K562 (cell line): ENCODE data around the gene IDH1. TPM values are rescaled to one million over a fixed set of nuclear protein-coding genes. Genes with fewer than 3 reads are reported as not detected.

Source experiments
- ATAC-seq: fragments of 200-7000 bp; cut with Tn5 transposase; 3 replicates; pipeline ENCODE4 v1.9.1; 2020; ENCODE audit warnings: moderate library complexity
- BruUV-seq: library from RNA; stranded (reverse); fragments of 400-500 nt; replicated peaks from 2 replicates; lab custom pipeline; 2021; lab: Mats Ljungman, UMichigan
- CTCF ChIA-PET: fragments of 300-600 bp; formaldehyde crosslinking; extraction: SDS; loops from one replicate; lab custom pipeline; 2021; ENCODE audit warnings: low intra/inter-chr PET ratio; lab: Yijun Ruan, JAX
- POLR2A ChIA-PET: fragments of 300-600, 350-650 bp; sonication (Branson Sonifier 250); formaldehyde crosslinking; extraction: SDS; loops from one replicate; lab custom pipeline; 2021; ENCODE audit warnings: antibody characterized with exemption, inconsistent platforms; lab: Yijun Ruan, JAX
- DNase-seq, 4 experiments: peaks; one replicate each; pipeline versions ENCODE4 v3.0.0 to v3.0.0-alpha.2; 2011 to 2018; ENCODE audit warnings: low spot score in 3 of 4, mixed read lengths in 3 of 4; ENCODE audit errors: extremely low read depth in 1 of 4
- FAIRE-seq: peaks from 2 replicates; lab custom pipeline; 2011; peaks lifted over from hg19 to GRCh38; lab: Jason Lieb, UNC
- H2AFZ ChIP-seq: 2 replicates; pipeline ENCODE4 v1.6.0; 2011; ENCODE audit warnings: low read depth, low read length, control low read depth, inconsistent platforms
- H3K27ac ChIP-seq: fragments of 200-600 bp; 3 replicates; pipeline ENCODE4 v1.8.0; 2011; ENCODE audit warnings: low read depth, mild to moderate bottlenecking, control low read depth, inconsistent platforms, low read length, moderate library complexity, mixed read lengths; ENCODE audit errors: extremely low read depth
- H3K27me3 ChIP-seq, 2 experiments: fragments of 300-600 bp in 1 of 2; 2 replicates in 1 of 2; 3 replicates in 1 of 2; pipeline versions ENCODE4 v1.6.0 to v1.8.0; 2011; ENCODE audit warnings: inconsistent platforms in 2 of 2, low read length in 2 of 2, mild to moderate bottlenecking in 1 of 2, mixed read lengths in 1 of 2, moderate library complexity in 1 of 2; ENCODE audit not compliant: control insufficient read depth in 2 of 2, insufficient read depth in 2 of 2
- H3K36me3 ChIP-seq: fragments of 300-600 bp; 3 replicates; pipeline ENCODE4 v1.8.0; 2011; ENCODE audit warnings: mild to moderate bottlenecking, low read length, inconsistent platforms; ENCODE audit not compliant: control insufficient read depth, insufficient read depth
- H3K4me1 ChIP-seq, 2 experiments: fragments of 200-600 bp in 1 of 2; replicated peaks in 1 of 2; 2 replicates in 1 of 2; 3 replicates in 1 of 2; pipeline versions ENCODE4 v1.5.1 to v1.8.0; 2011; ENCODE audit warnings: inconsistent platforms in 2 of 2, low read length in 2 of 2, mild to moderate bottlenecking in 1 of 2, mixed read lengths in 1 of 2, moderate library complexity in 1 of 2; ENCODE audit not compliant: control insufficient read depth in 2 of 2, insufficient read depth in 2 of 2
- H3K4me2 ChIP-seq: 2 replicates; pipeline ENCODE4 v1.6.1; 2011; ENCODE audit warnings: low read length, control low read depth, inconsistent platforms, mixed read lengths; ENCODE audit not compliant: insufficient read depth
- H3K4me3 ChIP-seq: fragments of 200-600 bp; sonication (generic), shearing (Covaris generic); 2 replicates; pipeline ENCODE4 v1.5.1; 2016; ENCODE audit warnings: control low read depth, inconsistent platforms
- H3K79me2 ChIP-seq: fragments of 200-600 bp; 3 replicates; pipeline ENCODE4 v1.8.0; 2011; ENCODE audit warnings: low read length, inconsistent platforms; ENCODE audit not compliant: control insufficient read depth, insufficient read depth
- H3K9ac ChIP-seq, 2 experiments: 2 replicates each; pipeline versions ENCODE4 v1.6.0 to v1.6.1; 2011; ENCODE audit warnings: low read depth in 2 of 2, low read length in 2 of 2, control low read depth in 1 of 2, inconsistent platforms in 1 of 2, mild to moderate bottlenecking in 1 of 2, mixed read lengths in 1 of 2; ENCODE audit not compliant: insufficient read depth in 1 of 2
- H3K9me1 ChIP-seq: one replicate; pipeline ENCODE4 v1.6.0; 2011; ENCODE audit warnings: inconsistent platforms, mild to moderate bottlenecking, low read length, moderate library complexity; ENCODE audit not compliant: control insufficient read depth, insufficient read depth
- H3K9me3 ChIP-seq: replicated peaks from 2 replicates; pipeline ENCODE4 v1.5.1; 2011; ENCODE audit warnings: low read depth, low read length, inconsistent platforms; ENCODE audit not compliant: control insufficient read depth, insufficient read depth
- H4K20me1 ChIP-seq: replicated peaks from 2 replicates; pipeline ENCODE4 v1.6.1; 2011; ENCODE audit warnings: low read length, inconsistent platforms, mixed read lengths; ENCODE audit not compliant: control insufficient read depth, insufficient read depth
- ATF4 ChIP-seq: fragments of 450-650 bp; formaldehyde crosslinking; IDR thresholded peaks from 2 replicates; pipeline ENCODE4 v1.4.0; 2022; ENCODE audit warnings: mild to moderate bottlenecking, moderate library complexity
- CREBBP ChIP-seq: IDR thresholded peaks from one replicate; pipeline ENCODE4 v1.6.1; 2012; ENCODE audit warnings: low read depth, mild to moderate bottlenecking, control low read depth, inconsistent platforms, low read length
- GATA2 ChIP-seq: sonication (generic); formaldehyde crosslinking; IDR thresholded peaks from 2 replicates; pipeline ENCODE4 v1.4.0; 2020; ENCODE audit warnings: mild to moderate bottlenecking, missing genetic modification reagents
- HNRNPH1 ChIP-seq: fragments of 200-400 bp; formaldehyde crosslinking; optimal IDR thresholded peaks from 2 replicates; pipeline ENCODE3; 2017; ENCODE audit warnings: low read depth, mild to moderate bottlenecking, low read length, moderate library complexity
- KDM1A ChIP-seq, 2 experiments: fragments of 450-650 bp; IDR thresholded peaks; 2 replicates each; pipeline ENCODE4 v1.6.1; 2016; ENCODE audit warnings: mild to moderate bottlenecking in 2 of 2
- MEF2A ChIP-seq: IDR thresholded peaks from 2 replicates; pipeline ENCODE4 v1.6.1; 2011; ENCODE audit warnings: low read depth, mild to moderate bottlenecking, low read length, moderate library complexity; ENCODE audit not compliant: control insufficient read depth
- MEF2D ChIP-seq: conservative IDR thresholded peaks from 2 replicates; pipeline ENCODE4 v1.6.1; 2016; ENCODE audit warnings: low read depth, missing genetic modification characterization, missing compliant biosample characterization
- NCOA1 ChIP-seq: fragments of 450-650 bp; IDR thresholded peaks from 2 replicates; pipeline ENCODE4 v1.6.1; 2016; ENCODE audit warnings: low read depth
- NR4A1 ChIP-seq, 2 experiments: fragments of 250-450 bp in 1 of 2; fragments of 450-650 bp in 1 of 2; sonication (Bioruptor Pico) in 1 of 2; IDR thresholded peaks; 2 replicates each; pipeline versions ENCODE4 v1.4.0 to v1.6.1; 2016 to 2020; ENCODE audit warnings: mild to moderate bottlenecking in 2 of 2, missing compliant biosample characterization in 1 of 2, missing genetic modification characterization in 1 of 2, moderate library complexity in 1 of 2
- SMARCE1 ChIP-seq: fragments of 450-650 bp; IDR thresholded peaks from 2 replicates; pipeline ENCODE4 v1.7.1; 2016; ENCODE audit warnings: mild to moderate bottlenecking
- ZBTB17 ChIP-seq: fragments of 450-650 bp; formaldehyde crosslinking; IDR thresholded peaks from 2 replicates; pipeline ENCODE4 v1.4.0; 2020; ENCODE audit warnings: mild to moderate bottlenecking
- ZNF239 ChIP-seq: fragments of 250-450 bp; sonication (Bioruptor Pico); IDR thresholded peaks from 2 replicates; pipeline ENCODE4 v1.4.0; 2020; ENCODE audit warnings: mild to moderate bottlenecking
- ZNF561 ChIP-seq: fragments of 450-650 bp; formaldehyde crosslinking; conservative IDR thresholded peaks from 2 replicates; pipeline ENCODE4 v1.4.0; 2020; ENCODE audit warnings: mild to moderate bottlenecking, moderate library complexity
- WGBS: fragments of 100-300 bp; shearing (Covaris generic); methylation state at CpG from one replicate; pipeline ENCODE4 v1.1.6; 2016; ENCODE audit warnings: low coverage, mixed read lengths; ENCODE audit not compliant: insufficient coverage; ENCODE audit errors: missing lambda C conversion rate; 5-methylcytosine and 5-hydroxymethylcytosine counted together
- in situ Hi-C: fragments of 300-500 bp; cut with MboI; formaldehyde crosslinking; loops from 4 replicates; pipeline ENCODE4 v1.15.0; 2018; ENCODE audit warnings: inconsistent platforms, mixed read lengths
- intact Hi-C: fragments of 100-400 bp; cut with micrococcal nuclease; formaldehyde crosslinking; loops from 2 replicates; pipeline ENCODE4 v1.14.2; 2022
- polyA plus RNA-seq, 8 experiments: library from polyadenylated mRNA; depleted of rRNA in 4 of 8; stranded (reverse) in 5 of 8; unstranded in 3 of 8; fragments of >200 nt; fragmentation: Nextera tagmentation in 2 of 8; fragmentation: Illumina TruSeq in 1 of 8; extraction: Ambion mirVana in 2 of 8; extraction: Trizol in 1 of 8; gene quantifications; 2 replicates each; pipeline versions ENCODE4 v1.2.1 to v1.2.3, GENCODE V29; 2011 to 2014; ENCODE audit warnings: inconsistent platforms in 1 of 8, missing spikeins in 1 of 8
- total RNA-seq, 7 experiments: library from RNA; depleted of rRNA in 6 of 7; stranded (reverse); fragments of >200 nt in 6 of 7; fragmentation: Illumina TruSeq in 2 of 7; extraction: Trizol in 2 of 7; gene quantifications; 2 replicates each; pipeline versions ENCODE4 v1.2.1 to v1.2.3, GENCODE V29; 2011 to 2021; ENCODE audit warnings: low replicate concordance in 1 of 7
- TF ChIP-seq, protein P1 (sequence below): fragments of 450-650 bp; IDR thresholded peaks from 2 replicates; pipeline ENCODE4 v1.6.1; 2014; ENCODE audit warnings: low read depth, mild to moderate bottlenecking, moderate library complexity, borderline replicate concordance
- TF ChIP-seq, protein P2 (sequence below), 2 experiments: fragments of 450-650 bp; IDR thresholded peaks; 2 replicates each; pipeline ENCODE4 v1.6.1; 2018; ENCODE audit warnings: mild to moderate bottlenecking in 2 of 2, low read depth in 1 of 2; ENCODE audit not compliant: partially characterized antibody in 2 of 2
- TF ChIP-seq, protein P3 (sequence below): fragments of 450-650 bp; conservative IDR thresholded peaks from 2 replicates; pipeline ENCODE4 v1.6.1; 2016; ENCODE audit warnings: missing genetic modification characterization, low read depth, mild to moderate bottlenecking, missing compliant biosample characterization, moderate library complexity

The IDH1 gene
- total and polyA plus RNA-seq, 9 of the 15 experiments (the other 6 are each of a cell fraction or from before 2014, with no cell fraction given), result 61.9 to 194 (median 101) TPM

GRCh38 chr2:208204166-208204565, 50.7 kb downstream of the IDH1 start:
- WGBS, result 42% methylated on average over 5 of the region's 5 CpGs
- H3K9ac ChIP-seq, result no peak overlapping the region
- no peaks in the 10 kb centered on the region for H3K27me3 ChIP-seq
- no peaks in the 10 kb centered on the region for H3K9me1 ChIP-seq
- no peaks in the 10 kb centered on the region for H3K9me3 ChIP-seq
- ChIA-PET POLR2A (interaction anchor here (0.6 to 0.8 kb wide), 2 partner anchors 10 to 78 kb away, joined by 3 read pairs; no protein-coding TSS in a partner anchor), CTCF (no interaction called here)
- H4K20me1 ChIP-seq, result no peaks in the 10 kb centered on the region
- FAIRE-seq, result no peak
- H3K4me3 ChIP-seq, result no peak overlapping the region
- H3K79me2 ChIP-seq, result no peaks in the 10 kb centered on the region
- intact Hi-C loops (no loop called here), in situ Hi-C loops (no loop called here)
- no peaks in the 10 kb centered on the region for H3K36me3 ChIP-seq
- H3K27ac ChIP-seq, result no peak overlapping the region
- H2AFZ ChIP-seq, result peak overlapping the region; percentile 63; the same call in 1 of the 2 replicates
- no peak for DNase-seq
- no peak for ATAC-seq
- no peaks in the 10 kb centered on the region; a peak in 1 of 5 replicates for H3K4me1 ChIP-seq
- BruUV-seq, result no TSS peak
- H3K4me2 ChIP-seq, result no peak overlapping the region
- no peak for TF ChIP-seq ZNF561
- TF ChIP-seq GATA2, result no peak
- no peak for TF ChIP-seq KDM1A (IDR thresholded peaks at IDR 0.05)
- TF ChIP-seq ZBTB17 (CRISPR knock-in tag), result no peak
- no peak for TF ChIP-seq SMARCE1
- TF ChIP-seq ZNF239 (CRISPR knock-in tag), result no peak
- TF ChIP-seq, protein P1, sequence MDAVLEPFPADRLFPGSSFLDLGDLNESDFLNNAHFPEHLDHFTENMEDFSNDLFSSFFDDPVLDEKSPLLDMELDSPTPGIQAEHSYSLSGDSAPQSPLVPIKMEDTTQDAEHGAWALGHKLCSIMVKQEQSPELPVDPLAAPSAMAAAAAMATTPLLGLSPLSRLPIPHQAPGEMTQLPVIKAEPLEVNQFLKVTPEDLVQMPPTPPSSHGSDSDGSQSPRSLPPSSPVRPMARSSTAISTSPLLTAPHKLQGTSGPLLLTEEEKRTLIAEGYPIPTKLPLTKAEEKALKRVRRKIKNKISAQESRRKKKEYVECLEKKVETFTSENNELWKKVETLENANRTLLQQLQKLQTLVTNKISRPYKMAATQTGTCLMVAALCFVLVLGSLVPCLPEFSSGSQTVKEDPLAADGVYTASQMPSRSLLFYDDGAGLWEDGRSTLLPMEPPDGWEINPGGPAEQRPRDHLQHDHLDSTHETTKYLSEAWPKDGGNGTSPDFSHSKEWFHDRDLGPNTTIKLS, result no peak
- TF ChIP-seq, protein P2, sequence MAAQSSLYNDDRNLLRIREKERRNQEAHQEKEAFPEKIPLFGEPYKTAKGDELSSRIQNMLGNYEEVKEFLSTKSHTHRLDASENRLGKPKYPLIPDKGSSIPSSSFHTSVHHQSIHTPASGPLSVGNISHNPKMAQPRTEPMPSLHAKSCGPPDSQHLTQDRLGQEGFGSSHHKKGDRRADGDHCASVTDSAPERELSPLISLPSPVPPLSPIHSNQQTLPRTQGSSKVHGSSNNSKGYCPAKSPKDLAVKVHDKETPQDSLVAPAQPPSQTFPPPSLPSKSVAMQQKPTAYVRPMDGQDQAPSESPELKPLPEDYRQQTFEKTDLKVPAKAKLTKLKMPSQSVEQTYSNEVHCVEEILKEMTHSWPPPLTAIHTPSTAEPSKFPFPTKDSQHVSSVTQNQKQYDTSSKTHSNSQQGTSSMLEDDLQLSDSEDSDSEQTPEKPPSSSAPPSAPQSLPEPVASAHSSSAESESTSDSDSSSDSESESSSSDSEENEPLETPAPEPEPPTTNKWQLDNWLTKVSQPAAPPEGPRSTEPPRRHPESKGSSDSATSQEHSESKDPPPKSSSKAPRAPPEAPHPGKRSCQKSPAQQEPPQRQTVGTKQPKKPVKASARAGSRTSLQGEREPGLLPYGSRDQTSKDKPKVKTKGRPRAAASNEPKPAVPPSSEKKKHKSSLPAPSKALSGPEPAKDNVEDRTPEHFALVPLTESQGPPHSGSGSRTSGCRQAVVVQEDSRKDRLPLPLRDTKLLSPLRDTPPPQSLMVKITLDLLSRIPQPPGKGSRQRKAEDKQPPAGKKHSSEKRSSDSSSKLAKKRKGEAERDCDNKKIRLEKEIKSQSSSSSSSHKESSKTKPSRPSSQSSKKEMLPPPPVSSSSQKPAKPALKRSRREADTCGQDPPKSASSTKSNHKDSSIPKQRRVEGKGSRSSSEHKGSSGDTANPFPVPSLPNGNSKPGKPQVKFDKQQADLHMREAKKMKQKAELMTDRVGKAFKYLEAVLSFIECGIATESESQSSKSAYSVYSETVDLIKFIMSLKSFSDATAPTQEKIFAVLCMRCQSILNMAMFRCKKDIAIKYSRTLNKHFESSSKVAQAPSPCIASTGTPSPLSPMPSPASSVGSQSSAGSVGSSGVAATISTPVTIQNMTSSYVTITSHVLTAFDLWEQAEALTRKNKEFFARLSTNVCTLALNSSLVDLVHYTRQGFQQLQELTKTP (IDR thresholded peaks at IDR 0.05; ENCODE audit: low read depth in 1 of 2, partially characterized antibody in 2 of 2), result no peak
- no peak for TF ChIP-seq NCOA1
- no peak for TF ChIP-seq MEF2D (tag)
- no peak for TF ChIP-seq MEF2A
- no peak for TF ChIP-seq HNRNPH1
- no peak for TF ChIP-seq NR4A1 (CRISPR knock-in tag; IDR thresholded peaks at IDR 0.05)
- no peak for TF ChIP-seq NR4A1 (tag; IDR thresholded peaks at IDR 0.05)
- TF ChIP-seq, protein P3, sequence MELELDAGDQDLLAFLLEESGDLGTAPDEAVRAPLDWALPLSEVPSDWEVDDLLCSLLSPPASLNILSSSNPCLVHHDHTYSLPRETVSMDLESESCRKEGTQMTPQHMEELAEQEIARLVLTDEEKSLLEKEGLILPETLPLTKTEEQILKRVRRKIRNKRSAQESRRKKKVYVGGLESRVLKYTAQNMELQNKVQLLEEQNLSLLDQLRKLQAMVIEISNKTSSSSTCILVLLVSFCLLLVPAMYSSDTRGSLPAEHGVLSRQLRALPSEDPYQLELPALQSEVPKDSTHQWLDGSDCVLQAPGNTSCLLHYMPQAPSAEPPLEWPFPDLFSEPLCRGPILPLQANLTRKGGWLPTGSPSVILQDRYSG (tag), result no peak
- no peak for TF ChIP-seq CREBBP
- no peak for TF ChIP-seq ATF4 (CRISPR knock-in tag)
